ENCODE measurements around the gene ARHGAP20. TPM values are rescaled to one million over a fixed set of nuclear protein-coding genes. Genes with fewer than 3 reads are reported as not detected.

ARHGAP20 gene
- total RNA-seq, 2 donors from 2014 or later = 3.5 TPM

- no peak overlapping the region for H3K27ac ChIP-seq
- peaks cover 0 to 11% of the 10 kb centered on the region in 2 donors for H3K4me1 ChIP-seq (ENCODE audit: control insufficient read depth in 1 of 2, low read depth in 2 of 2)
- DNase-seq (ENCODE audit: low spot score) (no peak), ATAC-seq (ENCODE audit: insufficient number of reproducible peaks, low FRiP score, low read depth) (no peak)
- no peaks in the 10 kb centered on the region for H3K27me3 ChIP-seq (replicated peaks; ENCODE audit: insufficient read depth)
- no peaks in the 10 kb centered on the region for H3K36me3 ChIP-seq
- no peak for TF ChIP-seq CTCF (IDR thresholded peaks at IDR 0.05)
- H3K4me3 ChIP-seq = no peak overlapping the region
- H3K9me3 ChIP-seq = no peaks in the 10 kb centered on the region
Observed at GRCh38 chr11:110716361-110716760, 4.1 kb upstream of the ARHGAP20 start.

- Histone ChIP-seq H3K4me3 (no peak overlapping the region), H3K9me3 (no peaks in the 10 kb centered on the region), H3K27me3 (replicated peaks; ENCODE audit: insufficient read depth) (no peaks in the 10 kb centered on the region), H3K36me3 (no peaks in the 10 kb centered on the region), H3K4me1 (ENCODE audit: control insufficient read depth in 1 of 2, low read depth in 2 of 2) (peaks cover 0 to 15% of the 10 kb centered on the region in 2 donors), H3K27ac (no peak overlapping the region)
- ATAC-seq (ENCODE audit: insufficient number of reproducible peaks, low FRiP score, low read depth) = no peak
- no peak for TF ChIP-seq CTCF (IDR thresholded peaks at IDR 0.05)
- no peak for DNase-seq (ENCODE audit: low spot score)
Observed at GRCh38 chr11:110715541-110715940, 3.3 kb upstream of the ARHGAP20 start.

- no peak overlapping the region for H3K27ac ChIP-seq
- no peak for TF ChIP-seq CTCF (IDR thresholded peaks at IDR 0.05)
- no peaks in the 10 kb centered on the region for H3K9me3 ChIP-seq
- peak overlapping the region; percentile 81 for H3K4me3 ChIP-seq
- peaks cover 0 to 23% of the 10 kb centered on the region in 2 donors for H3K4me1 ChIP-seq (ENCODE audit: control insufficient read depth in 1 of 2, low read depth in 2 of 2)
- ATAC-seq (ENCODE audit: insufficient number of reproducible peaks, low FRiP score, low read depth) (no peak), DNase-seq (ENCODE audit: low spot score) (no peak)
- H3K36me3 ChIP-seq = no peaks in the 10 kb centered on the region
- H3K27me3 ChIP-seq (replicated peaks; ENCODE audit: insufficient read depth) = no peaks in the 10 kb centered on the region
Observed at GRCh38 chr11:110713449-110713776, 1.2 kb upstream of the ARHGAP20 start.

GRCh38 chr11:110712659-110713448, 617 bp upstream of the ARHGAP20 start:
- ATAC-seq (ENCODE audit: insufficient number of reproducible peaks, low FRiP score, low read depth) (no peak), DNase-seq (ENCODE audit: low spot score) (no peak)
- no peak overlapping the region for H3K27ac ChIP-seq
- H3K27me3 ChIP-seq (replicated peaks; ENCODE audit: insufficient read depth) = no peaks in the 10 kb centered on the region
- peaks cover 0 to 23% of the 10 kb centered on the region in 2 donors for H3K4me1 ChIP-seq (ENCODE audit: control insufficient read depth in 1 of 2, low read depth in 2 of 2)
- H3K36me3 ChIP-seq = no peaks in the 10 kb centered on the region
- no peaks in the 10 kb centered on the region for H3K9me3 ChIP-seq
- no peak for TF ChIP-seq CTCF (IDR thresholded peaks at IDR 0.05)
- H3K4me3 ChIP-seq = peak overlapping the region; percentile 81

GRCh38 chr11:110711448-110711775, 825 bp downstream of the ARHGAP20 start:
- Histone ChIP-seq H3K27ac (peak overlapping the region; percentile 29 to 58), H3K27me3 (replicated peaks; ENCODE audit: insufficient read depth) (no peaks in the 10 kb centered on the region), H3K4me1 (ENCODE audit: control insufficient read depth in 1 of 2, low read depth in 2 of 2) (peaks cover 0 to 22% of the 10 kb centered on the region in 2 donors), H3K4me3 (peak overlapping the region; percentile 81), H3K36me3 (no peaks in the 10 kb centered on the region), H3K9me3 (no peaks in the 10 kb centered on the region)
- ATAC-seq (ENCODE audit: insufficient number of reproducible peaks, low FRiP score, low read depth) (no peak), DNase-seq (ENCODE audit: low spot score) (no peak)
- no peak for TF ChIP-seq CTCF (IDR thresholded peaks at IDR 0.05)

All from thoracic aorta (tissue), 2 donors.